Measurements from ENCODE around the gene YWHAB. TPM values are rescaled to one million over a fixed set of nuclear protein-coding genes. Genes with fewer than 3 reads are reported as not detected.

YWHAB gene
- total RNA-seq, 1 experiment from 2014 or later, result 267 TPM

GRCh38 chr20:44841955-44842354 is 43.5 kb upstream of the YWHAB start:
- peaks cover 7% of the 10 kb centered on the region; the same call in 1 of the 2 replicates for H3K27me3 ChIP-seq (ENCODE audit: control insufficient read depth, insufficient read depth, low read length)
- no peaks in the 10 kb centered on the region for H3K36me3 ChIP-seq (ENCODE audit: control insufficient read depth, insufficient read depth, low read length)
- no TSS peak for BruUV-seq (replicated peaks)
- no peak overlapping the region for H3K4me3 ChIP-seq (ENCODE audit: low read depth in 2 of 2, low read length in 2 of 2)
- TF ChIP-seq TCF7L2 (IDR thresholded peaks at IDR 0.05; ENCODE audit: low read depth, low read length) (no peak), CTCF (IDR thresholded peaks at IDR 0.05) (no peak), REST (IDR thresholded peaks at IDR 0.05; ENCODE audit: insufficient read depth in 1 of 2, low read depth in 2 of 2, low read length in 1 of 2) (no peak), POLR2AphosphoS5 (IDR thresholded peaks at IDR 0.05; ENCODE audit: low read depth, low read length) (no peak), SIN3A (IDR thresholded peaks at IDR 0.05; ENCODE audit: borderline replicate concordance, insufficient read depth, low read depth, low read length) (no peak)
- in situ Hi-C loops (cut with HindIII; ENCODE audit: low pct_unique_long_range_greater_than_20kb, low sequenced_read_pairs) (no loop called here), intact Hi-C loops (cut with micrococcal nuclease; ENCODE audit: unreplicated experiment) (no loop called here)
- no peaks in the 10 kb centered on the region for H3K4me1 ChIP-seq (ENCODE audit: control insufficient read depth, insufficient read depth, low read length)
- H3K9me3 ChIP-seq (ENCODE audit: control insufficient read depth, insufficient read depth, low read depth, low read length), result no peaks in the 10 kb centered on the region
- ATAC-seq (no peak), DNase-seq (ENCODE audit: low read depth, low spot score) (no peak)
- H3K27ac ChIP-seq (ENCODE audit: low read length), result no peak overlapping the region
- ChIA-PET POLR2A (no interaction called here), CTCF (no interaction called here)

- TF ChIP-seq REST (IDR thresholded peaks at IDR 0.05; ENCODE audit: insufficient read depth in 1 of 2, low read depth in 2 of 2, low read length in 1 of 2), result no peak
- no peak for TF ChIP-seq POLR2AphosphoS5 (IDR thresholded peaks at IDR 0.05; ENCODE audit: low read depth, low read length)
- no peak for TF ChIP-seq SIN3A (IDR thresholded peaks at IDR 0.05; ENCODE audit: borderline replicate concordance, insufficient read depth, low read depth, low read length)
- TF ChIP-seq CTCF (IDR thresholded peaks at IDR 0.05), result no peak
- no peak for TF ChIP-seq TCF7L2 (IDR thresholded peaks at IDR 0.05; ENCODE audit: low read depth, low read length)
- in situ Hi-C loops (cut with HindIII; ENCODE audit: low pct_unique_long_range_greater_than_20kb, low sequenced_read_pairs) (no loop called here), intact Hi-C loops (cut with micrococcal nuclease; ENCODE audit: unreplicated experiment) (no loop called here)
- BruUV-seq (replicated peaks), result no TSS peak
- ATAC-seq (no peak), DNase-seq (ENCODE audit: low read depth, low spot score) (no peak)
- ChIA-PET POLR2A (no interaction called here), CTCF (interaction anchor here (0.6 kb wide), 1 partner anchor 24 kb away, joined by 3 read pairs; no protein-coding TSS in a partner anchor)
- Histone ChIP-seq H3K27ac (ENCODE audit: low read length) (no peak overlapping the region), H3K9me3 (ENCODE audit: control insufficient read depth, insufficient read depth, low read depth, low read length) (no peaks in the 10 kb centered on the region), H3K36me3 (ENCODE audit: control insufficient read depth, insufficient read depth, low read length) (no peaks in the 10 kb centered on the region), H3K4me1 (ENCODE audit: control insufficient read depth, insufficient read depth, low read length) (no peaks in the 10 kb centered on the region), H3K27me3 (ENCODE audit: control insufficient read depth, insufficient read depth, low read length) (no peaks in the 10 kb centered on the region; the same call in 1 of the 2 replicates), H3K4me3 (ENCODE audit: low read depth in 2 of 2, low read length in 2 of 2) (no peak overlapping the region)
These were observed 41.6 kb upstream of the YWHAB start for GRCh38 chr20:44843876-44844275.
